GM23248 (cell line): Measurements from ENCODE around the gene AASDH.

ENCODE experiments used
- EZH2 ChIP-seq: fragments of 200-600 bp; sonication (generic); IDR thresholded peaks from 2 replicates; pipeline ENCODE4 v1.6.1; 2018; ENCODE audit warnings: antibody characterized with exemption, mild to moderate bottlenecking; ENCODE audit not compliant: insufficient read depth, poor library complexity, severe bottlenecking
- EZH2phosphoT487 ChIP-seq: fragments of 200-600 bp; sonication (generic); IDR thresholded peaks from 2 replicates; pipeline ENCODE4 v1.6.1; 2018; ENCODE audit warnings: antibody characterized with exemption, moderate library complexity, mild to moderate bottlenecking, low read depth; ENCODE audit not compliant: insufficient read depth

DNA sequence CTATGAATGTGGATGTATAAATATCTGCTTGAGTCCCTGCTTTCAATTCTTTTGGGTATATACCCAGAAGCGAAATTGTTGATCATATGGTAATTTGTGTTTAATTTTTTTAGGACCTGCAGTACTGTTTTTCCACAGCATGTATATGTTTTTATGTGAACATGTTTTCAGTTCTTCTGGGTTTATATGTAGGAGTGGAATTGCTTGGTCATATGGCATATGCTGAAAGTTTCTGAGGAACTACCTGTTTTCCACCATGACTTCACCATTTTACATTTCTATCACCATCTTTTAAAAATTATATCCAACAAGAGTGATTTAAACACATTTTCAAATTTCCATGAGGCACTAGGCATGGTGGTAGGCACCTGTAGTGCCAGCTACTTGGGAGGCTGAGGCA lies 39.9 kb upstream of the AASDH start:
- no peak for TF ChIP-seq EZH2
- TF ChIP-seq EZH2phosphoT487, result no peak
